Common myeloid progenitor, CD34-positive (primary cell): ENCODE data around the gene THBS2.
"Not testable (repeated sequence)": the region's sequence is repeated elsewhere in the genome, so short reads cannot be mapped to it uniquely, and the experiment has no call there.

ENCODE experiments used
- CTCF ChIA-PET: fragments of 350-600 bp; sonication (Branson Sonifier 250); formaldehyde crosslinking; loops from one replicate; lab custom pipeline; 2021; ENCODE audit warnings: antibody characterized with exemption; lab: Charles Lee
- POLR2A ChIA-PET: fragments of 350-600 bp; sonication (Branson Sonifier 250); formaldehyde crosslinking; loops from one replicate; lab custom pipeline; 2021; ENCODE audit warnings: antibody characterized with exemption; lab: Charles Lee
- DNase-seq, 3 donors: peaks; one replicate each; pipeline versions ENCODE4 v3.0.0 to v3.0.0-alpha.2; 2013
- H3K27ac ChIP-seq, 2 experiments: 1 replicate in 1 of 2; 2 replicates in 1 of 2; pipeline ENCODE4 v1.7.0; 2013; ENCODE audit warnings: inconsistent platforms in 2 of 2, low read length in 2 of 2, mild to moderate bottlenecking in 2 of 2, low read depth in 1 of 2, moderate library complexity in 1 of 2; ENCODE audit not compliant: severe bottlenecking in 2 of 2, insufficient read depth in 1 of 2, poor library complexity in 1 of 2
- H3K27me3 ChIP-seq, 5 experiments: replicated peaks in 2 of 5; 1 replicate in 3 of 5; 2 replicates in 2 of 5; pipeline versions ENCODE4 v1.6.1 to v1.7.0; 2013; ENCODE audit warnings: low read length in 4 of 5, mild to moderate bottlenecking in 2 of 5, moderate library complexity in 2 of 5, inconsistent platforms in 1 of 5; ENCODE audit not compliant: insufficient read depth in 5 of 5, control insufficient read depth in 4 of 5
- H3K36me3 ChIP-seq, 4 experiments: 1 replicate in 2 of 4; 2 replicates in 2 of 4; pipeline versions ENCODE4 v1.6.1 to v1.7.0; 2013; ENCODE audit warnings: low read length in 3 of 4, control low read depth in 1 of 4, mild to moderate bottlenecking in 1 of 4; ENCODE audit not compliant: control insufficient read depth in 4 of 4, insufficient read depth in 4 of 4
- H3K4me1 ChIP-seq, 4 experiments: 1 replicate in 3 of 4; 2 replicates in 1 of 4; pipeline versions ENCODE4 v1.6.1 to v1.7.1; 2013; ENCODE audit warnings: low read length in 3 of 4, mild to moderate bottlenecking in 3 of 4, control low read depth in 1 of 4, inconsistent platforms in 1 of 4, moderate library complexity in 1 of 4; ENCODE audit not compliant: control insufficient read depth in 4 of 4, insufficient read depth in 4 of 4; ENCODE audit errors: control extremely low read depth in 1 of 4
- H3K4me3 ChIP-seq, 7 experiments: 1 replicate in 4 of 7; 2 replicates in 3 of 7; pipeline versions ENCODE4 v1.5.1 to v1.7.0; 2013; ENCODE audit warnings: mild to moderate bottlenecking in 7 of 7, low read length in 6 of 7, moderate library complexity in 6 of 7, inconsistent platforms in 2 of 7, low read depth in 2 of 7, control low read depth in 1 of 7; ENCODE audit not compliant: insufficient read depth in 4 of 7, control insufficient read depth in 1 of 7; ENCODE audit errors: extremely low read depth in 1 of 7
- H3K9me3 ChIP-seq, 5 experiments: 1 replicate in 4 of 5; 2 replicates in 1 of 5; pipeline versions ENCODE4 v1.6.1 to v1.7.1; 2013; ENCODE audit warnings: low read length in 4 of 5, mild to moderate bottlenecking in 2 of 5, inconsistent platforms in 1 of 5, low read depth in 1 of 5, moderate library complexity in 1 of 5; ENCODE audit not compliant: control insufficient read depth in 4 of 5, insufficient read depth in 2 of 5; ENCODE audit errors: control extremely low read depth in 1 of 5
- WGBS: methylation state at CpG from one replicate; pipeline ENCODE4 v1.1.5; 2013; ENCODE audit not compliant: insufficient coverage; 5-methylcytosine and 5-hydroxymethylcytosine counted together

The THBS2 gene

GRCh38 chr6:169183233-169183632 lies 70.4 kb downstream of the THBS2 start:
- H3K27me3 ChIP-seq, result no peaks in the 10 kb centered on the region
- no peaks in the 10 kb centered on the region for H3K4me1 ChIP-seq
- POLR2A ChIA-PET, result no interaction called here
- H3K4me3 ChIP-seq, result no peak overlapping the region
- no peak overlapping the region for H3K27ac ChIP-seq
- no peak for DNase-seq
- no peaks in the 10 kb centered on the region for H3K36me3 ChIP-seq
- CTCF ChIA-PET, result no interaction called here
- peaks cover 0 to 5% (median 1%) of the 10 kb centered on the region in 5 experiments for H3K9me3 ChIP-seq
- WGBS, result 93% methylated on average over 4 of the region's 8 CpGs

GRCh38 chr6:169179831-169180230 lies 73.8 kb downstream of the THBS2 start:
- H3K27me3 ChIP-seq, POLR2A ChIA-PET, H3K27ac ChIP-seq, H3K9me3 ChIP-seq, H3K36me3 ChIP-seq, DNase-seq, H3K4me1 ChIP-seq, H3K4me3 ChIP-seq: not testable (repeated sequence)
- CTCF ChIA-PET, result interaction anchor here (1.0 kb wide), 1 partner anchor 18 kb away, joined by 3 read pairs; no protein-coding TSS in a partner anchor
- WGBS, result 50% methylated on average over 1 of the region's 1 CpG

- Histone ChIP-seq H3K27me3 (peaks cover 0 to 2% (median 0%) of the 10 kb centered on the region in 5 experiments), H3K36me3 (no peaks in the 10 kb centered on the region), H3K27ac (no peak overlapping the region), H3K9me3 (peaks cover 0 to 3% (median 1%) of the 10 kb centered on the region in 5 experiments), H3K4me1 (no peaks in the 10 kb centered on the region), H3K4me3 (no peak overlapping the region)
- ChIA-PET POLR2A (no interaction called here), CTCF (no interaction called here)
- 96% methylated on average over 7 of the region's 10 CpGs for WGBS
- no peak for DNase-seq
Observed at GRCh38 chr6:169177516-169178166, 76.0 kb downstream of the THBS2 start.

GRCh38 chr6:169176361-169176991 lies 77.2 kb downstream of the THBS2 start:
- peaks cover 0 to 2% (median 0%) of the 10 kb centered on the region in 5 experiments for H3K27me3 ChIP-seq
- H3K4me3 ChIP-seq, result no peak overlapping the region
- 94% methylated on average over 15 of the region's 15 CpGs for whole genome bisulfite sequencing
- peaks cover 0 to 3% (median 1%) of the 10 kb centered on the region in 5 experiments for H3K9me3 ChIP-seq
- H3K4me1 ChIP-seq, result peaks cover 0 to 2% (median 0%) of the 10 kb centered on the region in 4 experiments
- H3K36me3 ChIP-seq, result no peaks in the 10 kb centered on the region
- H3K27ac ChIP-seq, result no peak overlapping the region
- CTCF ChIA-PET, result interaction anchor here (0.7 kb wide), 1 partner anchor 10 kb away, joined by 3 read pairs; no protein-coding TSS in a partner anchor
- no peak for DNase-seq
- POLR2A ChIA-PET, result no interaction called here

GRCh38 chr6:169175360-169175887 lies 78.2 kb downstream of the THBS2 start:
- H3K27me3 ChIP-seq, result peaks cover 0 to 2% (median 0%) of the 10 kb centered on the region in 5 experiments
- peaks cover 0 to 3% (median 0%) of the 10 kb centered on the region in 5 experiments for H3K9me3 ChIP-seq
- no peak for DNase-seq
- H3K27ac ChIP-seq, result no peak overlapping the region
- ChIA-PET POLR2A (no interaction called here), CTCF (interaction anchor here (0.7 kb wide), 1 partner anchor 12 kb away, joined by 3 read pairs; no protein-coding TSS in a partner anchor)
- H3K4me3 ChIP-seq, result no peak overlapping the region
- peaks cover 0 to 2% (median 0%) of the 10 kb centered on the region in 4 experiments for H3K4me1 ChIP-seq
- WGBS, result 88% methylated on average over 13 of the region's 15 CpGs
- H3K36me3 ChIP-seq, result no peaks in the 10 kb centered on the region

- H3K9me3 ChIP-seq, result peaks cover 0 to 3% (median 0%) of the 10 kb centered on the region in 5 experiments
- H3K27me3 ChIP-seq, result peaks cover 0 to 2% (median 0%) of the 10 kb centered on the region in 5 experiments
- no peak overlapping the region for H3K27ac ChIP-seq
- WGBS, result 96% methylated on average over 12 of the region's 28 CpGs
- no peaks in the 10 kb centered on the region for H3K36me3 ChIP-seq
- POLR2A ChIA-PET, result no interaction called here
- no peak overlapping the region for H3K4me3 ChIP-seq
- peaks cover 0 to 2% (median 0%) of the 10 kb centered on the region in 4 experiments for H3K4me1 ChIP-seq
- CTCF ChIA-PET, result no interaction called here
- no peak for DNase-seq
Observed at GRCh38 chr6:169174516-169175359, 78.9 kb downstream of the THBS2 start.
